Left kidney (tissue), 2 donors: Measurements from ENCODE around the gene SCN1B. TPM values are rescaled to one million over a fixed set of nuclear protein-coding genes. Genes with fewer than 3 reads are reported as not detected.

Experiments used
- DNase-seq: peaks from one replicate; pipeline ENCODE4 v3.0.0-alpha.2; 2013
- polyA plus RNA-seq: library from polyadenylated mRNA; unstranded; fragments of 120-200 nt; gene quantifications from one replicate; pipeline ENCODE4 v1.2.1, GENCODE V29; 2013; ENCODE audit not compliant: insufficient read length

Gene SCN1B
- polyA plus RNA-seq, 1 donor = 0.96 TPM

- DNase-seq = no peak
Observed at GRCh38 chr19:35074426-35075201, 44.3 kb downstream of the SCN1B start.

- DNase-seq = no peak
Observed at GRCh38 chr19:35075202-35076025, 45.1 kb downstream of the SCN1B start.

DNA sequence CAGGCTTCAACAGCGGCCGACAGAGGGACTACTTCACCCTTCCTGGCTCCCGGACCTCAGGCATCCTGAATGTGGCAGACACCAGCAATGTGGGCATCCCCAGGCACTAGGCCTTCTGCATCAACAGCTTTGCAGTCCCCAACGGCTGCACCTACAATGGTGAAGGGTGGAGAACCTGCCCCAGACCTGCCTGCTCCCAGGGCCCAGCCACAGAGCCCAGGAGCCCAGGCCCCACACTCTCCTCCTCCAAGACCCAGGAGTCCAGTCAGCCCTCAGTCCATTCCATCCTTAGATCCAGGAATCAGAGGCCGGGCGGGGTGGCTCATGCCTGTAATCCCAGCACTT lies 45.7 kb downstream of the SCN1B start:
- no peak for DNase-seq

DNA sequence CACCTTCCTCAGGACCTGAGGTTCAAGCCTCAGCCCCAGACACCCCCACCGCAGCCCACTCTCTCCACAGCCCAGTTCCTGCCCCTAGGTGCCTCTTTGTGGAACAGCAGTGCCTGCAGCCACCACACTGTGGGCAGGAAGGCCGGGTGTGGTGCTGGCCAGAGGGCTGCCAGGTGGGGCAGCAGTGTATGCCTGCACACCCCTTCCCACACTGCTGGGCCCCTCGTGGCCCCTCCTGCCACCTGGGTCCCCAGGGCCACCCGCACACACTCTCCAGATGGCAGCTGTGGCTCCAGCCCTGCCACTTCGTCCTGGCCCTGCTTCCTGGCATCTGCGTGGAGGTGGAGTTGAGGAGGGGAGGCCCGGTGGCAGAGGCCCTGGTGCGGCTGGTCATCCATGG lies 46.4 kb downstream of the SCN1B start:
- DNase-seq = no peak

DNA sequence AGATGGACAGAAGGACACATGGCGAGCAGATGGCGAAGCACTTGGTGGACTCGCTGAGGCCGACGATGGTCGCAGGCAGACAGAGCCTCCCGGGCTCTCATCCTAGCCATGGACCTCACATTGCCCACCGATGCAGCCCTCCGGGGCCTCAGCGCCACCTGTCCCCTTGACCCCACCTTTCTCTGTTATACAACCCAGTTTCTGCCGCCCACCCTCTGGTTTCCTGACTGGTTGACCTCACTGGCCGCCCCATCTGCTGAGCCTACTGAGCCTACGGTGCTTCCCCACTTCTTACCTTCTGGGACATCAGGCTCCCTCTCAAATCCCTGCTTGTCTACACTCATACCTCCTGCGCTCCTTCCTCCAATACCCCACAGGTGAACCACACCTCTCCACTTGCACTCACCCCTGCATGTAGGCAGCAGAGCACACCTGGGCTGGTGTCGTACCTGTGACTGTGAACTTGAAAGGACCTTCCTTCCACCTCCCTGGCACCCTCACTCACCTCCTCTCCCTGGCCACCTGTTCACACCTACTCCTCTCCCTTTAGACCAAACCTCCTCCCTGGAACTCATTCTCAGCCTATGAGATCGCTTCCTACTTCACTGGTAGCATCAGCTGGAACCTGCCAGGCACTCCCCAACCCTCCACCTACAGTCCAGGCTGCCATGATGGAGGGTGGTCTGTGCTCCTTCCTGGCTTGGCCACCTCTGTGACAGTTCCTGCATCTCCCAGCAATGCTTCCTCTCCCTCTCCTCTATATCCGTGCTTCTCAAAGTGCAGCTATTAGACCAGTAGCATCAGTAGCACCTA lies 47.3 kb downstream of the SCN1B start:
- DNase-seq = no peak

DNA sequence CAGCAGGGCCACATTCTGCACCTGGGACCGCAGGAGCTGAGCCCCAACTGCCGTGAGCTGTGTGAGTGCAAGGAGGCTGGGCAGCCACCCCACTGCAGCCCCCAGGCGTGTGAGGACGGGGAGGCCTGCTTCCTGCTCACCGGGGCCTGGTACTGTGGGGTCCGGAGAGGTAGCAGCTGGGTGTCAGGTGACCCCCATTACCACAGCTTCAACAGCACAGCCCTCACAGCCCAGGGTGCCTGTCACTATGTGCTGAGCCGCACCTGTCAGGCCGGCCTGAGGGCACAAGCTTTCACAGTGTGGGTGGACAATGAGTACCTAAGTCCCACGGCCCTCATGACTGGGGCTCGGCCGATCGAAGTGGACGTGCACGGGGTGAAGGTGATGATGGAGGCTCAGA lies 49.6 kb downstream of the SCN1B start:
- DNase-seq = no peak

- no peak for DNase-seq
Observed at GRCh38 chr19:35080613-35081170, 50.4 kb downstream of the SCN1B start.

- DNase-seq = no peak
Observed at GRCh38 chr19:35081201-35081600, 50.9 kb downstream of the SCN1B start.

DNA sequence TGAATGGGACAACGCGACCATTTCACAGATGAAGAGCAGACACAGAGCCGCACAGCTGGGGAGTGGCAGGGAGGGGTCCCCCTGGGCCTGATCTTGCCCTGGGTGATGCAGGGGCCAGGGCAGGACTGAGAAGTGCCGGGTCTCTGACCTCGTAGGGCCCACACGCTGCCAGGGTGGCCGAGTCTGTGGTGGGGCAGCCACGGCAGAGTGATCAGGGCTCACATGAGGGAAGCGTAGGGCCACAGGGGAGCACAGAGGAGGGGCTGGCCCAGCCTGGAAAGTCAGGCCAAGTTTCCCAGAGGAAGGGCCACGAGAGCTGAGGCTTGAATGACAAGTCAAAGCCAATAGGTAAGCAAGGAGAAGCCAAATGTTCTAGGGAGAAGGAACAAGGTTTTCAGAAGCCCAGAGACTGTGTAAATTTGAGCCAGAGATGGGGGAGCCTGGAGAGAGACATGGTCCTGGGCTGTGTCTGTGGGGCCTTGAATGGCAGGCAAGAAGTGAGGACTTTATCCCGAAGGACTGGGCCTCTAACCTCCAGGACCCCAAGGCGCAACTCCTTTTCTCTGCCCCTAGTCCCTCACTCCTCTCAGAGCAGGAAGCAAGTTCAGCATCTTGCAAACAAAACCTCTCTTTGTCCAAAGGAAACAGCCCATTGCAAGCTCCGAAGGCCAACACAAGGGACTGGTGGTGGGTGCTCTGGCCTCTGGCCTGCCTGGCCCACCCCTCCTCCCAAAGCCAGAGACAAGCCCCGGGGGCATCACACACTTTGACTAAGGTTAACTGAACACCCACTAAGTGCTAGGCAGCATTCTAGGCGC lies 53.6 kb downstream of the SCN1B start:
- DNase-seq = no peak

DNA sequence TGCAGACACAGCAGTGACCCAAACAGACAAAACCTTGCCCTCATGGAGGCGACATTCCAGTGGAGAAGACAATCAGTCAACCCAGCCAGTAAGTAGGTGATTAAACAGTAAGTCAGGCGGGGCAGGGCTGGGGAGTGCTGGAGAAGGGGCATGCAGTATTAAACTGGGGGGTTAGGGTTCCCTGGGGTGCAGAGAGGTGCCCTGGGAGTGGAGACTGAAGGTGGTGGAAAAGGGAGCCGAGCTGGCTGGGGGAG lies 54.2 kb downstream of the SCN1B start:
- no peak for DNase-seq

- no peak for DNase-seq
Observed at GRCh38 chr19:35085947-35086346, 55.7 kb downstream of the SCN1B start.

DNA sequence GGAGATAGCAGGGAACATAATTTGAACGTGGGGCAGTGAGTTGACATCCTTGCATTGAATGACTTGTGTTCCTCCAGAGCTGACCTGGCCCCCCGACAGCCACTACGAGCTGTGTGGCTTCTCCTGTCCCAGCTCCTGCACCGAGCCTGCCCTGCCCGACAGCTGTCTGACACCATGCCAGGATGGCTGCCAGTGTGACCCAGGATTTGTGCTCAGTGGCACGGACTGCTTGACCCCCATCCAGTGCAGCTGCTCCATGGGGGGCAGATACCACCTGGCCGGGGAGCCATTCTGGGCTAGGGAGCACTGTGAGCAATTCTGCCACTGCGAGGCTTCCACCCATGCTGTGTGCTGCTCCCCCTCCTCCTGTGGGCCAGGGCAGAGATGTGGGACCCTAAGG lies 56.2 kb downstream of the SCN1B start:
- no peak for DNase-seq

DNA sequence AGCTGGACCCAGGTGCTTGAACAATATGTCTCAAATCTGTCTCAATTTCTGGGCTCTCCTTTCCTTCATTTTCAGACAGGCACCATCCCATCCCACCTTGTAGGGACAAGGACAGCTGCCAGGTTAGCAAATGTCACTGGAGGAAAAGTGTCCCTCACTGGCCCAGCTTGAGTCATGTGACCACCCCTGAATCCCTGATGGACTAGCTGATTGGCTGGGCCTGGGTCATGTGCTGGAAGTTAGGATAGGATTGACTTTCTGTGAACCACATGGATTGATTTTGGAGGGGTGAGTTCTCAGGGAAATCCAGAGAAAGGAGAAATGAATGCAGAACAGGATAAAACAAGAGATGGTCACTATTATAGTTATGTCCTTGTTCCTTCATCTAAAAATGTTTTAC lies 57.1 kb downstream of the SCN1B start:
- no peak for DNase-seq

- DNase-seq = no peak
Observed at GRCh38 chr19:35088131-35088913, 58.1 kb downstream of the SCN1B start.

- DNase-seq = no peak
Observed at GRCh38 chr19:35089554-35089953, 59.3 kb downstream of the SCN1B start.

Other genes with a start within 250 kb of the SCN1B start
- gene ZNF30, start 103.6 kb upstream of the SCN1B start, polyA plus RNA-seq = 9.6 TPM
- 6.3 TPM for gene ZNF792, start 66.2 kb upstream of the SCN1B start, polyA plus RNA-seq
- 62.1 TPM for gene GRAMD1A, start 30.1 kb upstream of the SCN1B start, polyA plus RNA-seq
- 89.0 TPM for gene HPN, start 11.3 kb downstream of the SCN1B start, polyA plus RNA-seq
- 18.6 TPM for gene FXYD3, start 85.4 kb downstream of the SCN1B start, polyA plus RNA-seq
- 2.3 TPM for gene LGI4, start 104.6 kb downstream of the SCN1B start, polyA plus RNA-seq
- gene FXYD1, start 108.4 kb downstream of the SCN1B start, polyA plus RNA-seq = 18.6 TPM
- gene FXYD7, start 112.8 kb downstream of the SCN1B start, polyA plus RNA-seq = 0.58 TPM
- 15.0 TPM for gene FXYD5, start 124.3 kb downstream of the SCN1B start, polyA plus RNA-seq
- not detected for gene FAM187B, start 198.3 kb downstream of the SCN1B start, polyA plus RNA-seq
- 46.0 TPM for gene LSR, start 218.5 kb downstream of the SCN1B start, polyA plus RNA-seq
- gene USF2, start 238.5 kb downstream of the SCN1B start, polyA plus RNA-seq = 174 TPM